COLO668 (cell line): ENCODE data around the gene AGPAT3.

Experiments used
- DNase-seq: peaks from one replicate; lab custom pipeline; 2025; ENCODE audit not compliant: unreplicated experiment; lab: John Stamatoyannopoulos, UW

AGPAT3 gene

GRCh38 chr21:43951911-43952703 lies 87.1 kb downstream of the AGPAT3 start:
- DNase-seq, result no peak

- no peak for DNase-seq
These were observed 88.0 kb downstream of the AGPAT3 start for GRCh38 chr21:43953021-43953420.

- no peak for DNase-seq
These were observed 89.0 kb downstream of the AGPAT3 start for GRCh38 chr21:43954042-43954441.

- no peak for DNase-seq
These were observed 89.9 kb downstream of the AGPAT3 start for GRCh38 chr21:43954896-43955295.

- DNase-seq, result peak; percentile 22
These were observed 91.1 kb downstream of the AGPAT3 start for GRCh38 chr21:43956019-43956669.

- DNase-seq, result no peak
These were observed 91.6 kb downstream of the AGPAT3 start for GRCh38 chr21:43956670-43957035.

GRCh38 chr21:43957128-43957571 lies 92.1 kb downstream of the AGPAT3 start:
- DNase-seq, result no peak

GRCh38 chr21:43957611-43958362 lies 92.8 kb downstream of the AGPAT3 start:
- DNase-seq, result no peak

GRCh38 chr21:43958364-43959158 lies 93.5 kb downstream of the AGPAT3 start:
- no peak for DNase-seq

- DNase-seq, result no peak
These were observed 94.5 kb downstream of the AGPAT3 start for GRCh38 chr21:43959231-43960116.

GRCh38 chr21:43961382-43961909 lies 96.4 kb downstream of the AGPAT3 start:
- no peak for DNase-seq

- DNase-seq, result no peak
These were observed 101.0 kb downstream of the AGPAT3 start for GRCh38 chr21:43965911-43966585.

- no peak for DNase-seq
These were observed 102.0 kb downstream of the AGPAT3 start for GRCh38 chr21:43966946-43967512.

- no peak for DNase-seq
These were observed 103.0 kb downstream of the AGPAT3 start for GRCh38 chr21:43967981-43968380.

- no peak for DNase-seq
These were observed 103.5 kb downstream of the AGPAT3 start for GRCh38 chr21:43968410-43969114.

- DNase-seq, result no peak
These were observed 104.1 kb downstream of the AGPAT3 start for GRCh38 chr21:43969115-43969444.

- no peak for DNase-seq
These were observed 105.5 kb downstream of the AGPAT3 start for GRCh38 chr21:43970551-43970950.

GRCh38 chr21:43971201-43971991 lies 106.4 kb downstream of the AGPAT3 start:
- DNase-seq, result no peak
